HG03575 (cell line): ENCODE measurements around the gene COX7B2.

Experiments
- ATAC-seq: cut with Tn5 transposase; IDR thresholded peaks from one replicate; pipeline ENCODE4 v1.9.1; 2021; ENCODE audit not compliant: unreplicated experiment, insufficient number of reproducible peaks, low FRiP score; ENCODE audit errors: extremely low read depth

COX7B2 gene

DNA sequence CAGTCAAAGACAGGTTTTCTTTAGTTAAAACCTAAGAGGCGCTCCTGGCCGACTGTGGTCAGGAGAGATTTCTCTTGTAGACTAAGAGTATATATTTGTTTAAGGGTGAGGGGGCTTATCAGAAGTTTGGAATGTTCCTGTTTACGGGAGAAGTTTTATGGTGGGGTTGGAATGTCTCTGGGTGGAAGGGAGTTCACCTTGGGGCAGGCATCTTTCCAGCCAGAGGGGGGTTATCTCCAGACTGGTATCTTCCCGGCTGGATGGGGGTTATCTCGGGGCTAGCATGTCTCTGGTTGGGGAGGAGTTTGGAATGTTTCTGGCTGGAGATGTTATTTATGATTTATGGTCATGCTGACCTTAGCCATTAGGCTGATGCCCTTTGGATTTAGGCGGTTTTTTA is 116.0 kb downstream of the COX7B2 start:
- ATAC-seq = no peak

- no peak for ATAC-seq
Measured at GRCh38 chr4:46781434-46782092, 127.5 kb downstream of the COX7B2 start.

DNA sequence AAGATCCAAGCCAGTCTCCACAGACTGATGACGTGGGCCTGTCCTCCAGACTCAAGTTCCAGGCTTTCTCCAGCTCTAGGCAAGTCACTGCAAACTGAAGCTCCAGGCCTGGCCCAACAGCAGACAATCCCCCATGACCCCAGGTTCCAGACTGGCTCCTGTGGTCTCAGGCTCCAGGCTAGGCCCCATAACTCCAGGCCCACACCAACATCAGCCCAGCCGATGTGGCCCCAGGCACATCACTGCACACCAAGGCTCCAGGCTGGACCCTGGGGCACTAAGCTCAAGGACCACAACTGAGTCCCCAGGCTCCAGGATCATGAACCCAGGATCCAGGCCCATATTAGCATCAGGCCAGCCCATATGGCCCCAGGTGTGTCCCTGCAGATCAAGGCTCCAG is 143.6 kb downstream of the COX7B2 start:
- no peak for ATAC-seq

- ATAC-seq = no peak
Measured at GRCh38 chr4:46730075-46730474, 179.0 kb downstream of the COX7B2 start.

GRCh38 chr4:46720055-46720454 is 189.0 kb downstream of the COX7B2 start:
- no peak for ATAC-seq

GRCh38 chr4:46717950-46718349 is 191.1 kb downstream of the COX7B2 start:
- ATAC-seq = no peak

GRCh38 chr4:46715468-46715867 is 193.6 kb downstream of the COX7B2 start:
- no peak for ATAC-seq

- no peak for ATAC-seq
Measured at GRCh38 chr4:46698891-46699290, 210.2 kb downstream of the COX7B2 start.
